Adrenal gland (tissue), 12 donors: ENCODE results near the gene IZUMO4. TPM values are rescaled to one million over a fixed set of nuclear protein-coding genes. Genes with fewer than 3 reads are reported as not detected.
"Not testable (repeated sequence)": the region's sequence is repeated elsewhere in the genome, so short reads cannot be mapped to it uniquely, and the experiment has no call there.

ENCODE experiments used
- DNase-seq, 7 donors: peaks; one replicate each; pipeline ENCODE4 v3.0.0-alpha.2; 2019 to 2020
- H3K27ac ChIP-seq, 5 donors: fragments of 200-600 bp; sonication (generic) in 4 of 5; 1 replicate in 3 of 5; 2 replicates in 2 of 5; pipeline versions ENCODE4 v1.5.1 to v1.8.0; 2016 to 2020; ENCODE audit warnings: mild to moderate bottlenecking in 1 of 5
- H3K27me3 ChIP-seq: fragments of 200-600 bp; 2 replicates; pipeline ENCODE4 v1.8.0; 2021
- H3K36me3 ChIP-seq, 2 donors: fragments of 200-600 bp; replicated peaks in 1 of 2; 1 replicate in 1 of 2; 2 replicates in 1 of 2; pipeline versions ENCODE4 v1.5.1 to v1.8.0; 2018 to 2022
- H3K4me1 ChIP-seq, 2 donors: fragments of 200-600 bp; replicated peaks in 1 of 2; 1 replicate in 1 of 2; 2 replicates in 1 of 2; pipeline versions ENCODE4 v1.5.1 to v1.8.0; 2018 to 2021
- H3K4me3 ChIP-seq, 4 donors: fragments of 200-600 bp; sonication (generic) in 3 of 4; one replicate each; pipeline ENCODE4 v1.5.1; 2016 to 2018
- H3K9me3 ChIP-seq, 3 donors: fragments of 200-600 bp; sonication (generic) in 1 of 3; replicated peaks in 1 of 3; 1 replicate in 2 of 3; 2 replicates in 1 of 3; pipeline versions ENCODE4 v1.5.1 to v1.8.0; 2016 to 2021
- POLR2A ChIP-seq, 2 donors: fragments of 450-650 bp; IDR thresholded peaks; one replicate each; pipeline ENCODE4 v1.6.1; 2017; ENCODE audit warnings: antibody characterized with exemption in 2 of 2, mild to moderate bottlenecking in 2 of 2, moderate library complexity in 1 of 2
- WGBS, 4 donors: extraction: QIAGEN DNeasy Blood & Tissue Kit in 2 of 4; methylation state at CpG; one replicate each; pipeline versions ENCODE4 v1.1.5 to v1.1.7; 2013 to 2017; 5-methylcytosine and 5-hydroxymethylcytosine counted together
- intact Hi-C, 2 donors: fragments of 100-400 bp; cut with DNase I; formaldehyde crosslinking; loops; one replicate each; pipeline versions ENCODE4 v1.14.1 to v1.15.0; 2022 to 2023
- polyA plus RNA-seq, 3 donors: library from polyadenylated mRNA; stranded (reverse); fragments of 200-250 nt in 2 of 3; fragments of 350-450 nt in 1 of 3; fragmentation: Illumina TruSeq in 1 of 3; extraction: RNeasy Lipid Tissue Mini Kit (QIAGEN cat#74804) in 1 of 3; gene quantifications; one replicate each; pipeline ENCODE4 v1.2.3, GENCODE V29; 2013 to 2014
- total RNA-seq, 9 donors: library from RNA; depleted of rRNA in 4 of 9; stranded (reverse); fragments of >200 nt in 4 of 9; fragments of 120-200 nt in 1 of 9; fragmentation: NEBNext Ultra II Directional in 1 of 9; extraction: Animal tissue kit (Norgen Biotek cat#: 25700) in 1 of 9; gene quantifications; one replicate each; pipeline versions ENCODE4 v1.1.0 to v1.2.4, GENCODE V29; 2013 to 2023
- TF ChIP-seq, protein P1 (sequence below), 6 experiments: fragments of 450-650 bp in 4 of 6; fragments of 200-600 bp in 2 of 6; sonication (generic) in 1 of 6; IDR thresholded peaks; 1 replicate in 5 of 6; 2 replicates in 1 of 6; pipeline versions ENCODE4 v1.5.1 to v1.8.0; 2016 to 2021; ENCODE audit warnings: antibody characterized with exemption in 6 of 6, mild to moderate bottlenecking in 2 of 6, moderate library complexity in 1 of 6
- donor health status: healthy with polysubstance abuse.
- donor health status: Bipolar disorder and iron deficiency.
- donor health status: DM: yes; HTN: yes; CAD: no.
- donor health status: DM: no; HTN: no; CAD: no.
- donor health status: DM: no; HTN: no; CAD: no.
- donor health status: DM: yes; HTN: yes; CAD: no.

Gene IZUMO4
- total and polyA plus RNA-seq, 12 donors = 0.69 to 24.6 (median 2.5) TPM

DNA sequence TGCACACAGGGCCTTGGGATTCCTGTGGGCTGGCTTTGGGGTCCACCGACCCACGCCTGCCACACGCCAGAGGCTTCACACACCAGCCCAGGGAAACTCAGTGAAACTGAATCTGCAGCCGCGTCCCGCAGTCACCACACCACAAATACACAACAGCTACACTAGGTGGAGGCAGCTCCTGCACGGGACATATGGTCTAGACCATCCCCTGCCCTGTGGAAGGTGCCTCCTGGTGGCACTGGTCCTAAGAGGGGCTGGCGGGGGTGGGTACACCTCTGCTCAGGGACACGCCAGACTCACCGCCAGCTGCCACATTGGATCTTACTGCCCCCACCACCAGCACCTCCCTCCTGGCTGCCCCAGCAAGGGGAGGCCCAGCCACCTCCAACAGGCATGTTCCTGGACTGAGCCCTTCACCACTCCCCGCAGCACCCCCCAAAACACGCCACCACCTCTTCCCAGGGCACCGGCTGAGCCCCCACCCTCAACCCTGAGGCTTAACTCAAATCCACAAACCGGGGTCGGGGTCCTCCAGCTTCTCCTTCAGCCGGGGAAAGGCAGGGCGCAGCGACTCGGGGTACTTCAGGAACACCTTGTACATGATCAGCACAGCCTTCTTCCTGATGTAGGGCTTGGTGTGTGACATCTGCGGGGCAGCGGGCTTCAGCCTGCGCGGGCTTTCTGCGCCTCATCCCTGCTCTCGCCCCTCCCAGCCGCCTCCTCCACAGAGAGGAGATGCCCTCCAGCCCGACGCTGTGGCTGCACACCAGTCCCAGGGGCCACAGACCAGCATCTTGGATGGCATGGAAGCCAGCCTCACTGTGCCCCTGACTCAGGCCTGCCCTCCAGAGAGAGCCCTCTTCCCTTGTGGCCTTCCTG, 33.4 kb downstream of the IZUMO4 start:
- H3K27me3 ChIP-seq = no peaks in the 10 kb centered on the region
- no peaks in the 10 kb centered on the region for H3K4me1 ChIP-seq
- peak overlapping the region in 2 of 5 donors; percentile 14 to 33 for H3K27ac ChIP-seq
- intact Hi-C loops = no loop called here
- H3K4me3 ChIP-seq = no peak overlapping the region
- 86 to 92% (median 92%) methylated on average over 9 to 28 of the region's 28 CpGs for WGBS, 4 donors
- H3K36me3 ChIP-seq = peaks cover 0 to 69% of the 10 kb centered on the region in 2 donors
- DNase-seq = peak in 1 of 7 donors; percentile 15
- H3K9me3 ChIP-seq = no peaks in the 10 kb centered on the region
- TF ChIP-seq, protein P1, sequence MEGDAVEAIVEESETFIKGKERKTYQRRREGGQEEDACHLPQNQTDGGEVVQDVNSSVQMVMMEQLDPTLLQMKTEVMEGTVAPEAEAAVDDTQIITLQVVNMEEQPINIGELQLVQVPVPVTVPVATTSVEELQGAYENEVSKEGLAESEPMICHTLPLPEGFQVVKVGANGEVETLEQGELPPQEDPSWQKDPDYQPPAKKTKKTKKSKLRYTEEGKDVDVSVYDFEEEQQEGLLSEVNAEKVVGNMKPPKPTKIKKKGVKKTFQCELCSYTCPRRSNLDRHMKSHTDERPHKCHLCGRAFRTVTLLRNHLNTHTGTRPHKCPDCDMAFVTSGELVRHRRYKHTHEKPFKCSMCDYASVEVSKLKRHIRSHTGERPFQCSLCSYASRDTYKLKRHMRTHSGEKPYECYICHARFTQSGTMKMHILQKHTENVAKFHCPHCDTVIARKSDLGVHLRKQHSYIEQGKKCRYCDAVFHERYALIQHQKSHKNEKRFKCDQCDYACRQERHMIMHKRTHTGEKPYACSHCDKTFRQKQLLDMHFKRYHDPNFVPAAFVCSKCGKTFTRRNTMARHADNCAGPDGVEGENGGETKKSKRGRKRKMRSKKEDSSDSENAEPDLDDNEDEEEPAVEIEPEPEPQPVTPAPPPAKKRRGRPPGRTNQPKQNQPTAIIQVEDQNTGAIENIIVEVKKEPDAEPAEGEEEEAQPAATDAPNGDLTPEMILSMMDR (IDR thresholded peaks at IDR 0.05) = no peak
- TF ChIP-seq POLR2A (IDR thresholded peaks at IDR 0.05) = no peak

DNA sequence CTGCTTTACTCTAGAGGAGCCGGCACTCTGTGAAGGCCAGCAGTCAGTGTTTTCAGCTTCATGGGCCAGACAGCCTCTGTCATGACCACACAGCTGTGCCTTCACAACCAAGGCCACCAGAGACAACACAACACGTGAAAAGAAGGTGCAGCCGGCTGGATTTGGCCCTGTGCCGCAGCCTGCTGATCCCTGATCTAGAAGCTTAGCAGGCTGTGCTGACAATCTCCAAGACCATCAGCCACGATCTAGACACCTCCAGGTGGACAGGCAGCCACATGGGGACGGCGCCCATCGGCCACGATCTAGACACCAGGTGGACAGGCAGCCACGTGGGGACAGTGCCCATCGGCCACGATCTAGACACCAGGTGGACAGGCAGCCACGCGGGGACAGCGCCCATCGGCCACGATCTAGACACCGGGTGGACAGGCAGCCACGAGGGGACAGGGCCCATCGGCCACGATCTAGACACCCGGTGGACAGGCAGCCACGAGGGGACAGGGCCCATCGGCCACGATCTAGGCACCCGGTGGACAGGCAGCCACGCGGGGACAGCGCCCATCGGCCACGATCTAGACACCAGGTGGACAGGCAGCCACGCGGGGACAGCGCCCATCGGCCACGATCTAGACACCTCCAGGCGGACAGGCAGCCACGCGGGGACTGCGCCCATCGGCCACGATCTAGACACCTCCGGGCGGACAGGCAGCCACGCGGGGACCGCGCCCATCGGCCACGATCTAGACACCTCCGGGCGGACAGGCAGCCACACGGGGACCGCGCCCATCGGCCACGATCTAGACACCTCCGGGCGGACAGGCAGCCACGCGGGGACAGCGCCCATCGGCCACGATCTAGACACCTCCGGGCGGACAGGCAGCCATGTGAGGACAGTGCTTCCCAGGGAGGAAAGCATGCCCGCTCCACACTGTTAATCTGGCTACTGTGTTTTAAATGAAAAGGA, 34.6 kb downstream of the IZUMO4 start:
- intact Hi-C loops = not testable (repeated sequence)

DNA sequence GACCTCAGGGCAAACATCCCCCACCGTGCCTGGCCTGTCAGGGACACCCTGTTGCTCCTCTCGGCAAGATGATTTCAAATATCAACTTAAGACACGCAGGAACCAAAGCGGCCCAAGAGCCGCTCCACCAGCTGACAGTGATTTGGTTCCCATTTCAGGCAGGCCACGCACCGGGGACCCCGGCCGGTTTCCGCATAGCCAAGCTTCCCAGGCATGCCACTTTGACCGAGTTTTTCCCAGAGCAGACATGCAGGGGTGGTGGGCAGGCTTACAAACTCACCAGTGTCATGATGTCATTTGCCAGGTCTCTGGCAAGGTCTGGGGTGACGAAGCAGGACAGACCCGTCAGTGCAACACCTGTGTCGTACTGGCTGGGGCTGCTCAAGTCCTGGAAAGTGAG, 35.5 kb downstream of the IZUMO4 start:
- TF ChIP-seq, protein P1 (IDR thresholded peaks at IDR 0.05) = no peak
- no peak for TF ChIP-seq POLR2A (IDR thresholded peaks at IDR 0.05)
- intact Hi-C loops = no loop called here
- WGBS, 4 donors = 88 to 96% (median 92%) methylated on average over 5 to 14 of the region's 14 CpGs

More for the DNA sequence above, 34.6 kb downstream of the IZUMO4 start:
- Histone ChIP-seq H3K27ac (peak overlapping the region in 2 of 5 donors; percentile 14 to 33), H3K36me3 (peaks cover 0 to 66% of the 10 kb centered on the region in 2 donors)
- not testable (repeated sequence) for H3K4me3 ChIP-seq, H3K27me3 ChIP-seq, H3K4me1 ChIP-seq, H3K9me3 ChIP-seq
- peak; percentile 45 to 93 (median 90) for DNase-seq
- WGBS, 4 donors = 82 to 88% (median 87%) methylated on average over 3 to 66 of the region's 67 CpGs

DNA sequence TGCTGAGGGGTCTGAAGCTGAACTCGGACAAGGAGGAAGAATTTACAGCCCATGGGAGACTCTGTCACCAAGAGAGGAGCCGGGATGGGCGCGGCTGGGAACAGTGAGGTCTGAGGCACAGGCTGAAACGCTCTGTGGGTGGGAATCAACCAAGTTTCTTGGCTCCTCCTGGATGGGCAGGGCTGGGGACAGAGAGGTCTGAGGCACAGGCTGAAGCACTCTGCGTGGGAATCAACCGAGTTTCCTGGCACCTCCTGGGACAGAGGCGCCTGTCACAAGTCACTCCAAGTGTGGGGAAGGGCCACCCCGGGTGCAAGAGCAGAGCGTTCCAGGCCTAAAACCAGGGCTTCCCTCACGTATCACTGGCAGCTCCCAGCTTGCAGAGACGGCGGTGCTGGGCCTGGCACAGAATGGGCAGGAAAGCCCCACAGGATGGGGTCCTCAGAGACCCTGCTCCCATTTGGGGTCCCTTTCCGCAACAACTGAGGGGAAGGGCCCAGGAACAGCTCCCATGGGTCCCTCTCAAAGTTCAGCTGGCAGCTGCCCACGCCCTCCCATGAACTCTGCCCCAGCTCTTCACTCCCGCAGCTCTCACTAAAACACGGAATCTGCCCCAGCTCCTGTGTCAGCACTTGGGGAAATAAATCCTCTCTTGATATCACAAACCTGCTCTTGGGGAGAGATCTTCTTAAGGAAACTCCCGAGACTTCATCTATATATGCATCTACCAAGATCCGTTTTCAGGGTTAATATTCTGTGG, 36.2 kb downstream of the IZUMO4 start:
- TF ChIP-seq POLR2A (IDR thresholded peaks at IDR 0.05) = no peak
- TF ChIP-seq, protein P1 (IDR thresholded peaks at IDR 0.05) = no peak
- H3K36me3 ChIP-seq = peaks cover 0 to 66% of the 10 kb centered on the region in 2 donors
- peak overlapping the region in 2 of 5 donors; percentile 13 to 45 for H3K27ac ChIP-seq
- WGBS, 4 donors = 71 to 89% (median 81%) methylated on average over 8 to 19 of the region's 19 CpGs
- no peaks in the 10 kb centered on the region for H3K9me3 ChIP-seq
- no peak overlapping the region for H3K4me3 ChIP-seq
- DNase-seq = no peak
- no peaks in the 10 kb centered on the region for H3K4me1 ChIP-seq
- no peaks in the 10 kb centered on the region for H3K27me3 ChIP-seq
- intact Hi-C loops = no loop called here

More for the DNA sequence above, 35.5 kb downstream of the IZUMO4 start:
- Histone ChIP-seq H3K9me3 (no peaks in the 10 kb centered on the region), H3K36me3 (peaks cover 0 to 66% of the 10 kb centered on the region in 2 donors), H3K27me3 (no peaks in the 10 kb centered on the region), H3K27ac (peak overlapping the region in 1 of 5 donors; percentile 45), H3K4me3 (no peak overlapping the region), H3K4me1 (no peaks in the 10 kb centered on the region)
- no peak for DNase-seq
